Gastrocnemius medialis (tissue), 4 donors: ENCODE data around the gene SPNS2. TPM values are rescaled to one million over a fixed set of nuclear protein-coding genes. Genes with fewer than 3 reads are reported as not detected.
A peak's percentile ranks its signal among the peaks of the same experiment; 100 is the strongest.

ENCODE experiments used
- ATAC-seq, 2 donors: fragments of 150-250 bp; one replicate each; pipeline ENCODE4 v1.9.1; 2016
- DNase-seq, 2 donors: peaks; one replicate each; pipeline ENCODE4 v3.0.0-alpha.2; 2019
- H3K27ac ChIP-seq, 4 donors: fragments of 200-600 bp; sonication (generic); 1 replicate in 1 of 4; 2 replicates in 3 of 4; pipeline ENCODE4 v1.5.1; 2016 to 2018; ENCODE audit warnings: mild to moderate bottlenecking in 2 of 4, moderate library complexity in 1 of 4
- H3K27me3 ChIP-seq, 3 donors: fragments of 200-600 bp; sonication (generic) in 2 of 3; 1 replicate in 1 of 3; 2 replicates in 2 of 3; pipeline versions ENCODE4 v1.5.1 to v1.6.0; 2016 to 2019; ENCODE audit warnings: mild to moderate bottlenecking in 1 of 3, moderate library complexity in 1 of 3
- H3K36me3 ChIP-seq, 2 donors: fragments of 200-600 bp; sonication (generic) in 1 of 2; one replicate each; pipeline ENCODE4 v1.5.1; 2017 to 2018
- H3K4me1 ChIP-seq, 2 donors: fragments of 200-600 bp; sonication (generic) in 1 of 2; one replicate each; pipeline ENCODE4 v1.5.1; 2016 to 2017; ENCODE audit warnings: mild to moderate bottlenecking in 2 of 2
- H3K4me3 ChIP-seq, 4 donors: fragments of 200-600 bp; sonication (generic) in 3 of 4; 1 replicate in 1 of 4; 2 replicates in 3 of 4; pipeline ENCODE4 v1.5.1; 2016 to 2019; ENCODE audit warnings: mild to moderate bottlenecking in 2 of 4
- H3K9me3 ChIP-seq, 3 donors: fragments of 200-600 bp; sonication (generic) in 2 of 3; 1 replicate in 1 of 3; 2 replicates in 2 of 3; pipeline ENCODE4 v1.5.1; 2016 to 2019
- CTCF ChIP-seq, 5 experiments: fragments of 450-650 bp in 3 of 5; fragments of 200-600 bp in 2 of 5; sonication (generic) in 2 of 5; IDR thresholded peaks in 4 of 5; conservative IDR thresholded peaks in 1 of 5; 1 replicate in 4 of 5; 2 replicates in 1 of 5; pipeline ENCODE4 v1.5.1; 2016 to 2019; ENCODE audit warnings: antibody characterized with exemption in 5 of 5, mild to moderate bottlenecking in 3 of 5, moderate library complexity in 3 of 5
- POLR2A ChIP-seq, 2 donors: fragments of 450-650 bp; IDR thresholded peaks; one replicate each; pipeline ENCODE4 v1.6.1; 2017; ENCODE audit warnings: antibody characterized with exemption in 2 of 2, mild to moderate bottlenecking in 2 of 2, moderate library complexity in 2 of 2
- in situ Hi-C, 4 donors: fragments of 200-750 bp; cut with MboI; loops; one replicate each; pipeline versions ENCODE4 v1.15.0 to v1.8.0; 2017; ENCODE audit warnings: low sequenced_read_pairs in 4 of 4
- intact Hi-C: fragments of 100-400 bp; cut with DNase I; formaldehyde crosslinking; loops from one replicate; pipeline ENCODE4 v1.15.1; 2023; ENCODE audit warnings: low total_unique reads
- total RNA-seq, 4 donors: library from RNA; depleted of rRNA; stranded (reverse); fragments of >200 nt; gene quantifications; one replicate each; pipeline versions ENCODE4 v1.1.0 to v1.2.3, GENCODE V29; 2016

The SPNS2 gene
- total RNA-seq, 4 donors from 2014 or later = 2.7 to 6.2 (median 4.2) TPM

GRCh38 chr17:4572131-4572530, 73.5 kb downstream of the SPNS2 start:
- Histone ChIP-seq H3K36me3 (no peaks in the 10 kb centered on the region), H3K9me3 (no peaks in the 10 kb centered on the region), H3K4me3 (no peak overlapping the region), H3K27me3 (no peaks in the 10 kb centered on the region), H3K4me1 (peaks cover 35 to 37% of the 10 kb centered on the region in 2 donors), H3K27ac (peak overlapping the region in 3 of 4 donors; percentile 78 to 84 (median 81))
- intact Hi-C loops = loop anchor here (10.0 kb wide), 1 partner anchor 223 kb away; the partner anchor contains the start of gene PSMB6
- in situ Hi-C loops = loop anchor here in 1 of 4 donors (25.0 kb wide), 1 partner anchor 110 kb away; no protein-coding TSS in a partner anchor
- TF ChIP-seq CTCF (IDR thresholded peaks at IDR 0.05 in 4 of 5, conservative IDR thresholded peaks at IDR 0.05 in 1 of 5) = no peak
- TF ChIP-seq POLR2A (IDR thresholded peaks at IDR 0.05) = no peak
- ATAC-seq (no peak), DNase-seq (no peak)

- no peaks in the 10 kb centered on the region for H3K36me3 ChIP-seq
- intact Hi-C loops = loop anchor here (10.0 kb wide), 1 partner anchor 222 kb away; the partner anchor contains the start of gene PSMB6
- no peaks in the 10 kb centered on the region for H3K9me3 ChIP-seq
- no peak for TF ChIP-seq POLR2A (IDR thresholded peaks at IDR 0.05)
- no peak for TF ChIP-seq CTCF (IDR thresholded peaks at IDR 0.05 in 4 of 5, conservative IDR thresholded peaks at IDR 0.05 in 1 of 5)
- no peak overlapping the region for H3K4me3 ChIP-seq
- peak overlapping the region; percentile 78 to 84 (median 82) for H3K27ac ChIP-seq
- ATAC-seq (no peak), DNase-seq (no peak)
- H3K27me3 ChIP-seq = no peaks in the 10 kb centered on the region
- peaks cover 36 to 42% of the 10 kb centered on the region in 2 donors for H3K4me1 ChIP-seq
- in situ Hi-C loops = loop anchor here in 1 of 4 donors (25.0 kb wide), 1 partner anchor 111 kb away; no protein-coding TSS in a partner anchor
Observed at GRCh38 chr17:4573115-4573514, 74.4 kb downstream of the SPNS2 start.

- intact Hi-C loops = loop anchor here (10.0 kb wide), 1 partner anchor 221 kb away; the partner anchor contains the start of gene PSMB6
- in situ Hi-C loops = loop anchor here in 1 of 4 donors (25.0 kb wide), 1 partner anchor 111 kb away; no protein-coding TSS in a partner anchor
- ATAC-seq = peak; percentile 76 to 79
Observed at GRCh38 chr17:4573669-4574068, 75.0 kb downstream of the SPNS2 start.

GRCh38 chr17:4574448-4575045, 75.9 kb downstream of the SPNS2 start:
- Histone ChIP-seq H3K4me3 (no peak overlapping the region), H3K4me1 (peaks cover 36 to 42% of the 10 kb centered on the region in 2 donors), H3K27me3 (no peaks in the 10 kb centered on the region), H3K9me3 (no peaks in the 10 kb centered on the region), H3K27ac (peak overlapping the region; percentile 78 to 84 (median 82)), H3K36me3 (no peaks in the 10 kb centered on the region)
- TF ChIP-seq CTCF (IDR thresholded peaks at IDR 0.05 in 4 of 5, conservative IDR thresholded peaks at IDR 0.05 in 1 of 5) = no peak
- TF ChIP-seq POLR2A (IDR thresholded peaks at IDR 0.05) = no peak
- DNase-seq (peak in 1 of 2 donors; percentile 20), ATAC-seq (no peak)
- in situ Hi-C loops = loop anchor here in 1 of 4 donors (25.0 kb wide), 1 partner anchor 112 kb away; no protein-coding TSS in a partner anchor
- intact Hi-C loops = loop anchor here (10.0 kb wide), 1 partner anchor 220 kb away; the partner anchor contains the start of gene PSMB6

More at GRCh38 chr17:4573669-4574068, 75.0 kb downstream of the SPNS2 start:
- Histone ChIP-seq H3K9me3 (no peaks in the 10 kb centered on the region), H3K27ac (peak overlapping the region; percentile 78 to 84 (median 82)), H3K4me3 (no peak overlapping the region), H3K27me3 (no peaks in the 10 kb centered on the region), H3K4me1 (peaks cover 36 to 42% of the 10 kb centered on the region in 2 donors), H3K36me3 (no peaks in the 10 kb centered on the region)
- TF ChIP-seq POLR2A (IDR thresholded peaks at IDR 0.05) = peak; percentile 51 to 63
- TF ChIP-seq CTCF (IDR thresholded peaks at IDR 0.05 in 4 of 5, conservative IDR thresholded peaks at IDR 0.05 in 1 of 5) = no peak
- DNase-seq = peak; percentile 74 to 92
